Rectal smooth muscle tissue (tissue), 1 donor: ENCODE results near the gene ADD2.
"Not testable (repeated sequence)": the region's sequence is repeated elsewhere in the genome, so short reads cannot be mapped to it uniquely, and the experiment has no call there.

Experiments used
- H3K27ac ChIP-seq: one replicate; pipeline ENCODE4 v1.7.0; 2013; ENCODE audit warnings: low read depth, low read length, inconsistent platforms
- H3K27me3 ChIP-seq: one replicate; pipeline ENCODE4 v1.7.0; 2013; ENCODE audit warnings: low read length; ENCODE audit not compliant: control insufficient read depth, insufficient read depth
- H3K36me3 ChIP-seq: one replicate; pipeline ENCODE4 v1.7.0; 2013; ENCODE audit warnings: low read length; ENCODE audit not compliant: control insufficient read depth, insufficient read depth
- H3K4me1 ChIP-seq: one replicate; pipeline ENCODE4 v1.7.0; 2013; ENCODE audit warnings: low read length; ENCODE audit not compliant: control insufficient read depth, insufficient read depth
- H3K4me3 ChIP-seq: one replicate; pipeline ENCODE4 v1.7.0; 2013; ENCODE audit warnings: low read length
- H3K9ac ChIP-seq: one replicate; pipeline ENCODE4 v1.7.0; 2013; ENCODE audit warnings: low read length

ADD2 gene

DNA sequence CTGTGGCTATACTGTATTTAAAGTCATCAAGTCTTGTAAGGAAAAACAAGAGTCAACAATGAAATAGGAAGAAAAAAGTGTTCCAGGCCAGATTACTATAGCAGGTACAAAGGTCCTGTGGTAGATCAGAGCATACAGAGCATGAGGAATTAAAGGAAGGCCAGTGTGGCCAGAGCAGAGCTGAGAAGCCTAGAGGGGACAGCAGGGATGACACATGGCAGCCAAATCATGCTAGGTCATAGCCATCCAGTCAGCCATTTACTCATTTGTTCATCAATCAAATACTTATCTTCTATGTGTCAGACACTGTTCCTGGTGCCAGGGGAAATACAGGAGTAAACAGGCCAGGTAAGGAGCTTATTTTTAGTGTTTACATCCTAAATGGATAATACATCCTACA, 24.3 kb downstream of the ADD2 start:
- no peak overlapping the region for H3K9ac ChIP-seq
- H3K27me3 ChIP-seq = no peaks in the 10 kb centered on the region
- no peak overlapping the region for H3K4me3 ChIP-seq
- H3K4me1 ChIP-seq = no peaks in the 10 kb centered on the region
- no peaks in the 10 kb centered on the region for H3K36me3 ChIP-seq
- no peak overlapping the region for H3K27ac ChIP-seq

DNA sequence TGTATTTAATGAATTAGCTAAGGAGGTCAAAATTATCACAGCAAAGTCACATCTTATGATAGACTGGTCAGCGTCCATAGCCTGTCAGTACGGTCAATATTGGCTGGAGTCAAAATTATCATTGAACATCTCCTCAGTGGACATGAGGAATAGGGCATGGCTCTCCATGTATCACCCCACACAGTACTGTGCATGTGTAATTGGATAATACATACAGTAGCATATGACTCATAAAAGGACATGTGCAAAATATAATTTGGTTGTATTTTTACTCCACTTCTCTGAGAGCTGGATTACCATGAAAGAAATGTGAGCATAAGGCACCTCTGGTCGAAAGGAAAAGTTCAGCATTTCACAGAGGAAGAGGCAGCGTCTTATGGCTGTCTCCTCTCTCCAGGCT, 24.9 kb downstream of the ADD2 start:
- no peaks in the 10 kb centered on the region for H3K27me3 ChIP-seq

DNA sequence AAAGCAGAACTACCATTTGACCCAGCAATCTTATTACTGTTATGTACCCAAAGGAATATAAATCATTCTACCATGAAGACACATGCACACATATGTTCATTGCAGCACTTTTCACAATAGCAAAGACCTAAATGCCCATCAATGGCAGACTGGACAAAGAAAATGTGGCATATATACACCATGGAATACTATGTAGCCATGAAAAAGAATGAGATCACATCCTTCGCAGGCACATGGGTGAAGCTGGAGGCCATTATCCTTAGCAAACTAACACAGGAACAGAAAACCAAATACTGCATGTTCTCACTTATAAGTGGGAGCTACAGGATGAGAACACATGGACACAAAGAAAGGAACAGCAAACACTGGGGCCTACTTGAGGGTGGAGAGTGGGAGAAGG, 28.5 kb downstream of the ADD2 start:
- H3K9ac ChIP-seq, H3K36me3 ChIP-seq, H3K27me3 ChIP-seq, H3K4me3 ChIP-seq, H3K4me1 ChIP-seq, H3K27ac ChIP-seq: not testable (repeated sequence)

More for the DNA sequence above, 24.9 kb downstream of the ADD2 start:
- Histone ChIP-seq H3K4me1 (no peaks in the 10 kb centered on the region), H3K36me3 (no peaks in the 10 kb centered on the region), H3K4me3 (no peak overlapping the region), H3K27ac (no peak overlapping the region), H3K9ac (no peak overlapping the region)

DNA sequence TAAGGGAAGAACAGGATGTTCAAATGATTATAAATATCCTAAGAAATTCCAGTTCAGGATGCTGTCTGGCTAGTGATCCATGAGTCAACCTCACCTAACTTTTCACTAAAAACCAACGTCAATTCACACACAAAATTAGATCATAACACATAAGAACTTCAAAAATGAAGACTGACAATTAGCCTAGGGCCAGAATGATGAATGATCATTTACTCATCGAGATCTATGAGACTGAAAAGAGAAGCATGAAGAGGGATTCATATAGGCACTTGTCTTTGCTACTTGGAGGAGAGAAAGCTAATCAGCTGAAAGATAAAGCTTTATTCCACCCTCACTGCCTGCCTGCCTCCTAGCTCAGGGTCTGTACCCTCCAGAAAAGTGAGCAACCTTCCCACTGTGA, 29.8 kb downstream of the ADD2 start:
- Histone ChIP-seq H3K4me3 (no peak overlapping the region), H3K4me1 (no peaks in the 10 kb centered on the region), H3K27me3 (no peaks in the 10 kb centered on the region), H3K36me3 (no peaks in the 10 kb centered on the region), H3K9ac (no peak overlapping the region), H3K27ac (no peak overlapping the region)

DNA sequence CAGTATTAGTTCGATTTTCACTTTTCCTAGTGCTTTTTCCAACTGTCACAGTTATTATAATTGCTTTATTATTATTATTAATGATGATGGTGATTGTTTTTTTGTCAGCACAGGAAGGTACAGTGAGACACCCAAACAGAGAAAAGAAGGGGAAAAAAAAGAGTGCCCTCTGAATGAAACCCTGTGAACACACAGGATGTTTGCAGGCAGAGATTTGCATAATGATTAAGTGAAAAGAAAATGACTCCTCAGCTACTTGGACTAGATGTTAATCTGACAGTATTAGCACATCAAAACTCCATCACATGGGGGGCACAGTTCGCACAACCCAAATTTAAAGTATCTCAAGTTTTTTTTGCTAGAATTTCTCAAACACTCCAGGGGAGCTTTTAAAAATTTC, 32.9 kb downstream of the ADD2 start:
- Histone ChIP-seq H3K4me3 (no peak overlapping the region), H3K9ac (no peak overlapping the region), H3K27ac (no peak overlapping the region), H3K4me1 (no peaks in the 10 kb centered on the region), H3K36me3 (no peaks in the 10 kb centered on the region), H3K27me3 (no peaks in the 10 kb centered on the region)

DNA sequence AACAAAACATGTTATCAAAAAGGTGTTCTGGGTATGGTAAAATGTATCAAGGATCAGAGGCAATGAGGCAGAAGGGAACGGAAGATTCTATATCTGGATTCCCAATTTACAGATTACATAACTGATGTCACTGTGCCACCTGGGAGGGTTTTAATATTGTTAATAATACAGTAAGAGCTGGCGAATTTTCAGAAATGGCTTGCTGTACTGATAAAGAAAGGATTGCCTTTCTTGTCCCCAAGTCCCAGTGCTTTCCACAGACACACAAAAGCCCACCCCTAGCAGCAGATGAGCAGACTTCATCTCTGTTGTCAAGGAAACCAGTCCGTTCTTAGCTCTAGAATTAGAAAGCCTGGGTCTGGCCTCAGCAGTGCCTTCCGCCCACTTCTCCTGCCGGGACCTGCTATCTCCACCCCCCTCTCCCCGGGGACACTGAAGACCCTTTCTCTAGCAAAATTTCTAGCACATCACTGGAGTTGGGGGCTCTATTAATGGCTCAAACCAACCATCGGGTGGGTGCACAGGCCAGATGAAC, 34.3 kb downstream of the ADD2 start:
- Histone ChIP-seq H3K4me3 (no peak overlapping the region), H3K36me3 (no peaks in the 10 kb centered on the region), H3K9ac (no peak overlapping the region), H3K27ac (no peak overlapping the region), H3K4me1 (no peaks in the 10 kb centered on the region), H3K27me3 (no peaks in the 10 kb centered on the region)

DNA sequence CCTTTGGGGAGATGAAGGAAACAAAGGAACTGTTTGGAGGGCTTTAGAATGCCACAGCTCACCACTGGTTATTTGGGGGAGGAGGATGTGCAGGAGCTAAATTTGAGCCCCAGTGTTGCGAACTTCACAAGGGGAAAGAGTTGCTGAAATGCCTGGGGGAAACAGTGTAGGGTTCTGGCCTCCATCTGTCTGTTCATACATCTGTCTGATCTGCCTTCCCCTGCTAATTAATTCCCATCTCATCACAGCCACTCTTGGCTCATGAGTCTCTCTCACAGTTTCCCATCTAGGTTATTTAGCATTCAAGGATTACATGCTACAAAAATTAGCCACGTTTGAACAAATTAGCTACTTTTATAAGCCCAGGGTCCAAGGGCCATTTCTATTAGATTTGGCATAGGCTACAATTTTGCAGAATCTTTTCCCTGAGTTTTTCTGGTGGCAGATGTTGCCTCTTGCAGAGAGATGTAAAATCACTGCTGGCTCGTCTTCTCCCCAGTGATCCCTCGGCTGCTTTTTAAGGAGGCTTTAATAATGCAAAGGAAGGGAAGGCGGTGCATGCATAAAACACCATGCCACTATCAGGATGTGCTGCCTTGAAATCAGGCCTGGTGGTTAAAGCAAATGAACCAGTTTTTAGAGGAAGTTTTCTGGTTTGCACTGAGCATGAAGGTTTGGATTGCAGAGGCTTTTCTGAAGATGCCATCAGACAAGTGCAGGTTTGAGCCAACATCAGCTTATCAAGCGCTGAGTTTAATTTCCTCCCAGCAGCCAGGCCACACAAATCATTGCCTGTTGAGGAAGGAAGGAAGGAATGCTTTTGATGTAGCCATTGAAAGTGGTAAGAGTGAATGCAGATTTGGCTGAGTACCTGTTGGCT, 35.0 kb downstream of the ADD2 start:
- Histone ChIP-seq H3K36me3 (no peaks in the 10 kb centered on the region), H3K27ac (no peak overlapping the region), H3K4me1 (no peaks in the 10 kb centered on the region), H3K4me3 (no peak overlapping the region), H3K9ac (no peak overlapping the region), H3K27me3 (no peaks in the 10 kb centered on the region)

DNA sequence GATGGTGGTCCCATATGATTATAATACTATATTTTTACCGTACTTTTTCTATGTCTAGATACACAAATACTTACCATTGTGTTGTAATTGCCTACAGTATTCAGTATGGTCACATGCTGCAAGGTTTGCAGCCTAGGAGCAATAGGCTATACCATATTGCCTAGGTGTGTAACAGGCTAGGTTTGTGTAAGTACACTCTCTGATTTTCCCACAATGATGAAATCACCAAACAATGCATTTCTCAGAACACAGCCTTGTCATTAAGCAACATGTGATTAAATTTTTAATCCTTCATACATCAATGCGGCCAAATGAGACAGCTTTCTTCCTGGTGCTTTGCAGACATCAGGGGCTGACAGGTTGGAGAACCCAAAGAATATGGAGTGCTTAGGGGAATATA, 37.3 kb downstream of the ADD2 start:
- Histone ChIP-seq H3K4me1 (no peaks in the 10 kb centered on the region), H3K4me3 (no peak overlapping the region), H3K36me3 (no peaks in the 10 kb centered on the region), H3K27ac (no peak overlapping the region), H3K27me3 (no peaks in the 10 kb centered on the region), H3K9ac (no peak overlapping the region)

DNA sequence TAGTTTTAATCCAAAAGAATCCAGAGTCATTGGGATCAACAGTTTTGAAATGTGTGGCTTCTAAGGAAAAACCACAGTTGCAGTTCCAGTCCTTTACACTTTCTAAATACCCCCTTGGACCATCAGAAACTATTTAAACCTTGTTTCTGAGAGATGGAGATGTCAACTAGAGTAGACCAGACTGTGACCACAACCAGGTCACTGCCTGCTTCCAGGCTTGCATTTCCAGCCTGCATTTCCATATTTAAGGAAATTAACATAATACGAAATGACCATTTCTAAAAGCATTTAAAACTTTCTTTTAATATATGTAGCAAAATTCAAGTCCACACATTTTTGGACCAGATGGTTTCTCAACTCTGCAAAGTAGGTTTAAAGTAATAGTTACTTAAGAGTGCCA, 38.4 kb downstream of the ADD2 start:
- no peak overlapping the region for H3K9ac ChIP-seq
- no peaks in the 10 kb centered on the region for H3K27me3 ChIP-seq
- no peaks in the 10 kb centered on the region for H3K4me1 ChIP-seq
- no peak overlapping the region for H3K4me3 ChIP-seq
- H3K36me3 ChIP-seq = no peaks in the 10 kb centered on the region
- H3K27ac ChIP-seq = no peak overlapping the region

DNA sequence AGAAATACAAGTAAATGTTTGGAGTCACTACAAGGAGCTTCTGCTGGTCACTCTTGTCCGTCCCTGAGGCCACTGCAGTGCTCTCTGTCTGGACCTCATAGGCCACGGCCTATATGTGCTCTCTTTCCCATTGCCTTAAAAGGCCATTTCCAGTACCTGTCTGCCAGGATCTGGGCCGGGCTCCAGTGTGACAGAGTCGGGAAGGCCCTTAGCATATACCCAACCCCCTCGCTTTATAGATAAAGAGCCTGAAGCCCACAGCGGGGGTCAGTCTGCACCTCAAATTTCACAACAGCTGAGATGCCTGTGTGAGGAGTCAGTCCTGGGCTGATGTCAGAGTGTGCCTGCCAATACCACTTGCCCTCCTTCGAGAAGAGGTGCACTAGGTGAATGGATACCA, 39.9 kb downstream of the ADD2 start:
- no peaks in the 10 kb centered on the region for H3K36me3 ChIP-seq
- H3K4me3 ChIP-seq = no peak overlapping the region
- H3K4me1 ChIP-seq = no peaks in the 10 kb centered on the region
- no peak overlapping the region for H3K27ac ChIP-seq
- no peaks in the 10 kb centered on the region for H3K27me3 ChIP-seq
- no peak overlapping the region for H3K9ac ChIP-seq

DNA sequence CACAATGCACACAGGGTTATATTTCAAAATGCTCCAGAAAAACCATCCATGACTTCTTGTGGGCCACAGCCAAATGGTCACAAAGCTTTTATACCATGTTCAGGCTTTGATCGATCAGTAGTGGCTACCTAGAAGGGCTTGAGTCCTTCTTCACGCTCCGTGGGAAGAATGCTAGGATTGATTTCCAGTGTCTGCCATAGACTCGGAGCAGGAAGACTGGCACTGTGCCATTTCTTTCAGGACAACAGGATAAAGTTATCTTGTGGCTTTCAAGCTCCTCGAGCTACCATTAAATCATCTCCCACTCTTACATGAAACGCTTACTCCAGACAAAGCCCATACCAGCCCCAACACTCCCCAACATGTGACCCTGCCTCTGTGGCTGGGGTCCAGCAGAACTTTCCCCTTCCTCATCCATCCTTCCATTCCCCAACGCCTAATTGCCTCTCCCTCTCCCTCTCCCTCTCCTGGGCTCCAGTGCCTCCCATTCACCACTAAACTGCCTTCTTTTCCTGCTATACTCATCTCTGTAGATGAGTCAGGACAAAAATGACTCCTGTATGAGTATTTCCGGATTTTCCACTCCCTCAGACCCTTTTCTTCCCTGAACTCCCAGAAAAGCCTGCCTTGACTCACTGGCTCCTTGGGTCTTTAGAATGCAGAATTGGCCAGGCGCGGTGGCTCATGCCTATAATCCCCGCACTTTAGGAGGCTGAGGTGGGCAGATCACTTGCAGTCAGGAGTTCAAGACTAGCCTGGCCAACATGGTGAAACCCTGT, 40.9 kb downstream of the ADD2 start:
- H3K27ac ChIP-seq = no peak overlapping the region

DNA sequence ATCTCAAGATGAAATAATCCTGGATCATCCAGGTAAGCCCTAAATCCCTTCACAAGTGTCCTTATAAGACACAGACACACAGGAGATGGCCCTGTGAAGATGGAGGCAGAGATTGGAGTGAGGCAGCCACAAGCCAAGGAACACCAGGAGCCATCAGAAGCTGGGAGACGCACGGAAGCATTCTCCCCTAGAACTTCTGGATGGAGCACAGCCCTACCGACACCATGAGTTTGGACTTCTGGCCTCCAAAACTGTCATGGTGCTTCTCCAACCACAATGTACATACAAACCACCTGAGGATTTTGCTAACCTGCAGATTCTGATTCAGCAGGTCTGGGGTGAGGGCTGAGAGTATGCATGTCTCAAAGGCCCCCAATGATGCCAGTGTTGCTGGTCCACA, 42.5 kb downstream of the ADD2 start:
- no peaks in the 10 kb centered on the region for H3K27me3 ChIP-seq
- H3K4me3 ChIP-seq = no peak overlapping the region
- H3K36me3 ChIP-seq = no peaks in the 10 kb centered on the region
- no peak overlapping the region for H3K27ac ChIP-seq
- no peaks in the 10 kb centered on the region for H3K4me1 ChIP-seq
- H3K9ac ChIP-seq = no peak overlapping the region

More for the DNA sequence above, 40.9 kb downstream of the ADD2 start:
- H3K4me3 ChIP-seq = no peak overlapping the region
- no peaks in the 10 kb centered on the region for H3K36me3 ChIP-seq
- H3K9ac ChIP-seq = no peak overlapping the region
- H3K4me1 ChIP-seq = no peaks in the 10 kb centered on the region
- no peaks in the 10 kb centered on the region for H3K27me3 ChIP-seq
